ENCODE measurements around the gene MGP.

- no peak for TF ChIP-seq CTCF (IDR thresholded peaks at IDR 0.05; ENCODE audit: low read depth, low read length)
- TF ChIP-seq MAX (IDR thresholded peaks at IDR 0.05; ENCODE audit: low read depth, low read length) = no peak
- TF ChIP-seq POLR2A (IDR thresholded peaks at IDR 0.05; ENCODE audit: extremely low read depth, insufficient read length) = no peak
- TF ChIP-seq MYC (IDR thresholded peaks at IDR 0.05; ENCODE audit: low read depth, low read length) = no peak
Observed at GRCh38 chr12:14896521-14897169, 11.0 kb upstream of the MGP start.
